Left hindlimb (tissue), 1 donor: ENCODE results near the gene GFRA4.

Source experiments
- DNase-seq: peaks from one replicate; pipeline ENCODE4 v3.0.0-alpha.2; 2018

The GFRA4 gene

GRCh38 chr20:3673221-3674070 lies 10.2 kb upstream of the GFRA4 start:
- DNase-seq = no peak

DNA sequence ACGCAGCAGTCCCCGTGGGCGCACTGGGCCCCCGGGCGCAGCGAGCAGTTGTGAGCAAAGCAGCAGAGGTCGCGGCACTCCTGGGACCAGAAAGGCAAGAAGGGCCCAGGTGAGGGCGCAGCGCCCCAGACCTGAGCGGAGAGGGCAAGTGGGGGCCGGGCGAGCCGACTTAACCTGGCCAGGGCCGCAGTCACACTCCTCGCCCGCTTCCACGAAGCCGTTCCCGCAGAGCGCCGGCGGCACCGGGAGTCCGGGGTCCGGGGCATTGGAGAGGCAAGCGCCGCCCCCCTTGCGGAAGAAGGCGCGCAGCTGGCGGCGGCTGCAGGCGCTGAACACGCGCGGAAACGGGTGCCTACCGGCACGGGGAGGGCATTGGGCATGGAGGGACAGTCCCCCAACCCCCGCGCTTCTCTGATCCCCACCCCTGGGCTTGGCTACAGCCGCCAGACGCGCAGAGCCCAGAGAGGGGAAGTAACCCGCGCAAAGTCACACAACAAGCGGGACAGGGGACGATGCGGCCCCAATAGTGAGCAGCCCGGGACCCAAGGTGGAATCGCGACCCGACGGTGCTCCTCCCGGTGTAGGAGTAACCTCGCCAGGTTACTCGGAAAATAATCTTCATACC lies 9.5 kb upstream of the GFRA4 start:
- DNase-seq = no peak

GRCh38 chr20:3671986-3672546 lies 8.9 kb upstream of the GFRA4 start:
- DNase-seq = peak; percentile 27

DNA sequence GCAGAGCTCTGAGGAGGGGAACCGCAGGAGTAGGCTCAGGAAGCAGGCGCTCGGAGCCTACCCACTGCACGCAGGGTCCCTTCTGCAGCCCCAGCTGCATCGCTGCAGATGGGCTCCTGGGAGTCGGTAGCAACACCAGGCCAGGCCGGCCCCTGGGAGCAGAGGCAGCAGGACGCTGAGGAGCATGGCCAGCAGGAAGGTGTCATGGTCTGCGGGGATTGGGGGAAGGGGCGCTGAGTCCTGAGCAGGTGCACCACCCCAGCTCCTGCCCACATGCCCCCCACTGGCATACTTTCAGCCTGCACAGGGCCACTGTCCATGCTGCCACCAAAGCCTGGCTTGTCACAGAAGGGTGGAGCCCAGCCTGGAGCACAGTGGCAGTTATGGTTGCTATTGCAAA lies 7.7 kb upstream of the GFRA4 start:
- DNase-seq = no peak

- DNase-seq = peak; percentile 27
Observed at GRCh38 chr20:3670511-3670910, 7.3 kb upstream of the GFRA4 start.

- peak; percentile 28 for DNase-seq
Observed at GRCh38 chr20:3669710-3670367, 6.6 kb upstream of the GFRA4 start.

DNA sequence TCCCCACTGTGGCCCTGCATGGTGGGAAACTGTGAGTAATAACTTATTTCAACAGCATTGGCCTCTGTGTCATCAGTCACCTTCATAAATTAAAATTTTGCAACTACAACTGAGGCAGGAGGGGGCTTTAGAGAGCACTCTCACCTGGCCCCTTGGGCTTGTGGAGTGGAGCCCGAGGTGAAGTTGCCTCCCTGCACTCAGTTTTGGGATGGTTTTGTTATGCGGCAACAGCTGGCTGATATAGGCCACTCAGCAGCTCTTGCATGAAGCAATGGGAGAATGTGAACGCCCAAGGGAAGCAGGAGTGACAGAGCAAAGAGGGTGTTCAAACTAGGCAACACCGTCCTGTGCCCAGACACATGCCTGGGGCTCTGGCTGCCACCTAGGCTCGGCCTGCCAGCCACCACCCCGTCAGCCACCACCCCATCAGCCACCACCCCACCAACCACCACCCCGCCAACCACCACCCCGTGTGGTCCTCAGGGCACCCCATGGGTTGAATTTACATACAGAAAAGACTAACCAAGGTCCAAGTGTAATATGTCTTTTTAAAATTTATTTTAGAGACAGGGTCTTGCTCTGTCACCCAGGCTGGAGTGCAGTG lies 4.3 kb upstream of the GFRA4 start:
- peak; percentile 16 for DNase-seq

GRCh38 chr20:3663858-3664257 lies 659 bp upstream of the GFRA4 start:
- DNase-seq = no peak

GRCh38 chr20:3661814-3662665 lies 1.2 kb downstream of the GFRA4 start:
- DNase-seq = no peak

DNA sequence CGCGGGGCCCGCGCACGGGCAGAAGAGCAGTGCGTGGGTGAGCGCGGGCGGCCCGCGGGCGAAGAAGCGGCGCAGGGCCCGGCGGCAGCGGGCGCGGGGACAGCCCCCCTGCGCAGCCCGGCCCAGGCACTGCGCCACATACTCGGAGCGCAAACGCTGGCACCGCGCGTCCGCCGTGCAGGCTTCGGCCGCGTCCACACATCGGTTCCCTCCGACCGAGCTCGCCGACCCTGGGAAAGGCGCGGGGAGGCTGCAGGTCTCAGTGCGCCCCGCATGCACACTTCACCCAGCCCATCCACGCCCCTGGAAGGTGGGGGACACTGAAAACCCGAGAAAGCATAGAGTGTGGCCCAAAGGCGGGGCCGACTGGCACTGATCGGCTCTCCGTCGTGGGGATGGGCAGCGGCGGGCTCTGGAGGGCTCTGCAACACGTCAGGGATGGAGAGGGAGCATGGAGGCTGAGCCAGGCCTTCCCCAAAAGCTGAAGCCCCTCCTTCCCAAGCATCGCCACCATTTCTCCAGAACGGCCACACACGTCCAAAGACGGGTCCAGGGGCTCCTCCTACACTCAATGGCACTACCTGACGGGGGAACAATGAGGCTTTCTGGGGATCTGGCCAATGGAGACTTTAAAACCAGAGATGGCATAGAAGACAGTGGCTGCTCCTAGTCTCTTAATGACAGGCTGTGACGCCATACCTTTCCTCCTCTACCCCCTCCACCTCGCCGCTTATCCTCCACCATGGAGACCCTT lies 2.0 kb downstream of the GFRA4 start:
- DNase-seq = no peak

GRCh38 chr20:3660262-3661059 lies 2.7 kb downstream of the GFRA4 start:
- DNase-seq = no peak

DNA sequence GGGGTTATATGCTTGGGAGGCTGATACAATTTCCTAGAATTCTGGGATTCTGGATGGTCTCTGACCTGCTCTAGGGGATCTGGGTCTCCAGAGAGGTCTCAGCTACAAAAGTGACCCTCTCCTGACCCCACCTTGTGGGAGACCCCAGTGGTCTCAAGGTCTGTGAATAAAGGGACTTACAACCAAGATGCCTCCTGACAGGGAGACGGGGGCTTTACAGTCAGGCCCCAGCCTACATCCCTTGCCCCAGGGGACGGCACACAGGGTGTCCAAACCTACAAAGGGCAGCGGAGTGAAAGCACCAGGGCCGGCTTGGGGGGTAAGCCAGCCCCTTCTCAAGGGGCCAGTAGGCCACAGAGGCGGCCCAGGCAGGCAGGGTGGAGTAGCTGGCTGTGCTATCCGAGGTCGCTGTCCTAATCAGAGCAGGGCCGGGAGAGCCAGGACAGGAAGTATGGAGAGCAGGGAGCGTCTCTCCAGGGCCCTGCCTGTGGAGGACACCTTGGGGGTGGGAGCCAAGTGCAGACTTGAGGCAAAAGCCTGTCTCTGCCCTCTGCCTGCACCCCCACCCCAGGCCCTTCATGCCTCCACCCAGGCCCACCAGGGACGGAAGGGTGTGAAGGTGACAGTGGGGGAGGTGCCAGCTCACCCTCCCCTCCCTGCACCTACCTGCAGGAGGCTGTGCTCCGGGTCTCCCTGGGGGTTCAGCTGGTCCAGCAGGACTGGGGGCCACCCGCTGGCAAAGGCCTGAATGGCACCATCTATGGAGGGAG lies 3.5 kb downstream of the GFRA4 start:
- DNase-seq = no peak

DNA sequence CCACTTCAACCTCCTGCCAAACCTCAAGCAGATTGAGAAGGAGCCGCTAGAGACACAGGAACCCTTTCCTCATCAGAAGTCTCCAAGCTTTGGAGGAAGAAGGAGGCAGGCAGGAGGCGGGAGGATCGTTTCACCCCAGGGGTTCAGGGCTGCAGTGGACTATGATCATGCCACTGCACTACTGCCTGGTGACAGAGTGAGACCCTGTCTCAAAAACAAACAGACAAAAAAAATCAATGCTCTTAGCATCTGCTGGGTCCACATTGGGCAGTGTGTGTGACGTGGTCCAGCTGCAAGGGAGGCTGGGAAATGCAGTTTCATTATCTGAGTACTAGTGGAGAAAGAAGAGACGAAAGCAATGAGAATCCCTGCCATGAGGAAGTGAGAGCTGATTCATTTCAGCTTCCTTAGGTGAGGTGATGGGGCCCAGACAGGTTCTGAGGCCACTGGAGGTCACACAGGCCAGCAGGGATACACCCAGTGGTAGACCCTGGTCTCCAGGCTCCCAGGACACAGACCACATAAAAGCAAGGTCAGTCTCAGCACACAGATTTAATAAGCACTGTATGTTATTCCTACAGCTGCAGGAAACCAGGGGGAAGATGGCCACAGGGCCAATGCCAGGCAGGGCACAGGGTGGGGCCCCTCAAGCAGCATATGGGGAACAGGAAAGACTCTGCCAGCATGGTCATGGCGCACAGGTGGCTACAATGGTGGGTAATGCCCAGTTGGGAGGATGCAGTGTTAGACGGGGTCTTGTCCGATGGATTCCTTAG lies 4.3 kb downstream of the GFRA4 start:
- no peak for DNase-seq

DNA sequence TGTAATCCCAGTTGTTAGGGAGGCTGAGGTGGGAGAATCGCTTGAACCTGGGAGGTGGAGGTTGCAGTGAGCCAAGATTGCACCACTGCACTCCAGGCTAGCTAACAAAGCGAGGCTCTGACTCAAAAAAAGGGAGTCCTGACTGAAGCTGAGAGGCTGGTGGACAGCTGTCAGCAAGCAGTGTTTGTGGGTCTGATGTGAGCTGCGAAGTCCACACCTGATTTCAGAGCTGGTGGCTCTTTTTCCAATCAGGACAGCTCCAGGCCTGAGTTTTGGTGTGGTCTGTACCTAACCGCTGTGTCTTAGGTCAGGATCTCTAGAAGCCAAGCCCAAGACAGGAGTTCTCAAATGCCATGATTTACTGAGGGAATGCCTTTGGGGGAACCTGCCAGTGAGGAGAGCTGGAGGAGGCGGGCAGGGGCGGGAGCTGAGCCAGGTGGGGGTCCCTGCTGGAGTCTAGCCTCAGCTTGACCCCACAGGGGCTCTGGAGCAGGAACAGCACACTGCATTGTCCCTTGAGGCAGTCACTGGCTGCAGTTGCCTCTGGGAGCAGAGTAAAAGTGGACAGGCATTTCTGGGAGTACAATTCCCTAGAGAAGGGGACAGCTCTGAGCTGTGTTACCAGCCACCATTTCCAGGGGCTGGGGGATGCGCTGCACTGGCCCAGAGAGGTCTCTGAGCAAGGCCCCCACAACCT lies 5.0 kb downstream of the GFRA4 start:
- no peak for DNase-seq

- no peak for DNase-seq
Observed at GRCh38 chr20:3655131-3655405, 8.1 kb downstream of the GFRA4 start.

DNA sequence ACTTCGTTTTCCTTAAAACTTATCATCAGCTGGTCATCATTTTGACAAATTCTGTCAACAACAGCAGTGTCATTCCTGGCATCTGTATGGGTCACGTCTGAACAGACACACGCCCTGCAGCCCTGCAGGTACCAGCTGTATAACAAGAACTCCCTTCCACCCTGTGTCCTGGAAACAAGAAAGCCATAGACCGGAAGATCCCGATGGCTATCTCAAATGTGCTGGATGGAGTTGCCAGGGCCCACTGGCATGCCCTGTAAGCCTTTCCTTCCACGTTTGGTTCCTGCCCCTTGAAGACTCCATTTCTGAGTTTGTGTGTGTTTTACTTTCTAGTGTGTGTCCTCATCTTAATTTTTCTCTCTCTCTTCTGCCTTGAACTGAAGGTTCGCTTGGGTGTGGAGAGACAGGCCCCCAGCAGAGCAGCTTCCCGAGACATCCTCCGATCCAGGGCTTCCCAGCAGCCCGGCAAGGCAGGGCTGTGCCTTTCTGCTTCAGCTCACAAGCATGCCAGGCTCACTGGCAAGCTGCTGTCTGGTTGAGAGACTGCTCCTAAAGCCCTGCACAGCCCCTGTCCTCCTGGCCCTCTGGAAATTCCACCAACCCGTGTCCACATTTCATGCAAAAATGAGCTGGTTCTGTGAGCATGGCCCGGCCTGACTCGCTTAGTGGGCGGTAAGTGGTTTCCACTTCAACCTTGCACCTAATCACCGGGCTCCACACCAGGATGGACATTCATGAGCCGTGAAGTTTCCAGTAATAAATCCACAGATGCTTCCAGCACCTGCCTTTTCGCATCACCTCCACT lies 8.7 kb downstream of the GFRA4 start:
- no peak for DNase-seq

DNA sequence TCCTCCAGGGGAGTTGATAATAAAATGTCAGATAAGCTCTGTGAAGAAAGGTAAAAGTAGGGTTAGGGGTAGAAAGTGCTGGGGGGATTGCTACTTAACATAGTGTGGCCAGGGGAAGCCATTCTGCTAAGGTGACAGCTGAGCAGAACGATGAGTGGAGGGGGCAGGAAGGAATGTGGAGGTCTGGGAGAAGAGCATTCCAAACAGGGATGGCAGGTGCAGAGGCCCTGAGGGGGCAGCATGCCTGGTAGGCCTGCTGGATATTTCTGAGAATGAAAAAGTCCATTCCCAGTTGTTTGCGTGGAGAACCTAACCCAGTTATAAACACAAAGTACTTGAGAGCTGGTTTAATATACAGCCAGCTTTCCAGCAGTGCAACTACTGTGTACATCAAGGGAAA lies 9.3 kb downstream of the GFRA4 start:
- DNase-seq = no peak
